ENCODE measurements around the gene SLCO2B1.

DNA sequence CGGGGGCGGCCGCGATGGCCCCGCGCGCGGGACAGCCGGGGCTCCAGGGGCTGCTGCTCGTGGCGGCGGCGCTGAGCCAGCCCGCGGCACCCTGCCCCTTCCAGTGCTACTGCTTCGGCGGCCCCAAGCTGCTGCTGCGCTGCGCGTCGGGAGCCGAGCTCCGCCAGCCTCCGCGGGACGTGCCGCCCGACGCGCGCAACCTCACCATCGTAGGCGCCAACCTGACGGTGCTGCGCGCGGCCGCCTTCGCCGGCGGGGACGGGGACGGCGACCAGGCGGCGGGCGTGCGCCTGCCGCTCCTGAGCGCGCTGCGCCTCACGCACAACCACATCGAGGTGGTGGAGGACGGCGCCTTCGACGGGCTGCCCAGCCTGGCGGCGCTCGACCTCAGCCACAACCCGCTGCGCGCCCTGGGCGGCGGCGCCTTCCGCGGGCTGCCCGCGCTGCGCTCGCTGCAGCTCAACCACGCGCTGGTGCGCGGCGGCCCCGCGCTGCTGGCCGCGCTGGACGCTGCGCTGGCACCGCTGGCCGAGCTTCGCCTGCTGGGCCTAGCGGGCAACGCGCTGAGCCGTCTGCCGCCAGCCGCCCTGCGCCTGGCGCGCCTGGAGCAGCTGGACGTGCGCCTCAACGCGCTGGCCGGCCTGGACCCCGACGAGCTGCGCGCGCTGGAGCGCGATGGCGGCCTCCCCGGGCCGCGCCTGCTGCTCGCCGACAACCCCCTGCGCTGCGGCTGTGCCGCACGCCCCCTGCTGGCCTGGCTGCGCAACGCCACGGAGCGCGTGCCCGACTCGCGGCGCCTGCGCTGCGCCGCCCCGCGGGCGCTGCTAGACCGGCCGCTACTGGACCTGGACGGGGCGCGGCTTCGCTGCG lies 90.4 kb downstream of the SLCO2B1 start:
- TF ChIP-seq, protein P1, sequence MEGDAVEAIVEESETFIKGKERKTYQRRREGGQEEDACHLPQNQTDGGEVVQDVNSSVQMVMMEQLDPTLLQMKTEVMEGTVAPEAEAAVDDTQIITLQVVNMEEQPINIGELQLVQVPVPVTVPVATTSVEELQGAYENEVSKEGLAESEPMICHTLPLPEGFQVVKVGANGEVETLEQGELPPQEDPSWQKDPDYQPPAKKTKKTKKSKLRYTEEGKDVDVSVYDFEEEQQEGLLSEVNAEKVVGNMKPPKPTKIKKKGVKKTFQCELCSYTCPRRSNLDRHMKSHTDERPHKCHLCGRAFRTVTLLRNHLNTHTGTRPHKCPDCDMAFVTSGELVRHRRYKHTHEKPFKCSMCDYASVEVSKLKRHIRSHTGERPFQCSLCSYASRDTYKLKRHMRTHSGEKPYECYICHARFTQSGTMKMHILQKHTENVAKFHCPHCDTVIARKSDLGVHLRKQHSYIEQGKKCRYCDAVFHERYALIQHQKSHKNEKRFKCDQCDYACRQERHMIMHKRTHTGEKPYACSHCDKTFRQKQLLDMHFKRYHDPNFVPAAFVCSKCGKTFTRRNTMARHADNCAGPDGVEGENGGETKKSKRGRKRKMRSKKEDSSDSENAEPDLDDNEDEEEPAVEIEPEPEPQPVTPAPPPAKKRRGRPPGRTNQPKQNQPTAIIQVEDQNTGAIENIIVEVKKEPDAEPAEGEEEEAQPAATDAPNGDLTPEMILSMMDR (conservative IDR thresholded peaks at IDR 0.05): peak; percentile 100
- peak; percentile 57; the same call in 1 of the 2 replicates for TF ChIP-seq ZFX (IDR thresholded peaks at IDR 0.05)

All from C4-2B (cell line).